A549 (cell line): ENCODE results near the gene SCUBE1. TPM values are rescaled to one million over a fixed set of nuclear protein-coding genes. Genes with fewer than 3 reads are reported as not detected.

ENCODE experiments used
- ATAC-seq, 2 experiments: fragments of 200-7000 bp in 1 of 2; fragments of >200 bp in 1 of 2; cut with Nextera tagmentation in 1 of 2; cut with Tn5 transposase in 1 of 2; 3 replicates each; pipeline versions ENCODE4 v1.8.0 to v1.9.1; 2018 to 2020; ENCODE audit warnings: mild to moderate bottlenecking in 1 of 2, moderate library complexity in 1 of 2
- CTCF ChIA-PET: fragments of 300-600 bp; sonication (Branson Sonifier 250); formaldehyde crosslinking; extraction: SDS; loops from one replicate; lab custom pipeline; 2021; ENCODE audit warnings: antibody characterized with exemption, inconsistent platforms; lab: Yijun Ruan, JAX
- POLR2A ChIA-PET: fragments of 350-600 bp; formaldehyde crosslinking; extraction: SDS; loops from one replicate; lab custom pipeline; 2021; ENCODE audit warnings: antibody characterized with exemption, inconsistent platforms; lab: Yijun Ruan, JAX
- DNase-seq, 2 experiments: peaks; one replicate each; pipeline versions ENCODE4 v3.0.0 to v3.0.0-alpha.2; 2011 to 2016; ENCODE audit warnings: low read depth in 1 of 2, low spot score in 1 of 2
- FAIRE-seq: peaks from 2 replicates; lab custom pipeline; 2011; peaks lifted over from hg19 to GRCh38; lab: Jason Lieb, UNC
- H3K27ac ChIP-seq, 2 experiments: fragments of >200 bp; sonication (Bioruptor Twin); formaldehyde crosslinking; 3 replicates each; pipeline ENCODE4 v1.5.1; 2016 to 2017
- H3K4me1 ChIP-seq: fragments of >200 bp; sonication (Bioruptor Twin); formaldehyde crosslinking; 3 replicates; pipeline ENCODE4 v1.6.1; 2016
- H3K4me2 ChIP-seq: fragments of >200 bp; sonication (Bioruptor Twin); formaldehyde crosslinking; 3 replicates; pipeline ENCODE4 v1.6.1; 2016
- H3K4me3 ChIP-seq: fragments of >200 bp; sonication (Bioruptor Twin); formaldehyde crosslinking; 3 replicates; pipeline ENCODE4 v1.5.1; 2016
- H3K9me3 ChIP-seq: fragments of >200 bp; sonication (Bioruptor Twin); formaldehyde crosslinking; 3 replicates; pipeline ENCODE4 v1.6.1; 2016
- CBX8 ChIP-seq: fragments of 200-600 bp; sonication (generic); IDR thresholded peaks from 2 replicates; pipeline ENCODE4 v1.6.1; 2016
- CEBPB ChIP-seq, 2 experiments: fragments of >200 bp in 1 of 2; sonication (Bioruptor Twin) in 1 of 2; formaldehyde crosslinking in 1 of 2; IDR thresholded peaks; 2 replicates each; pipeline ENCODE4 v1.6.1; 2012 to 2016
- EP300 ChIP-seq, 2 experiments: fragments of >200 bp; sonication (Bioruptor Twin); formaldehyde crosslinking; IDR thresholded peaks; 2 replicates in 1 of 2; 3 replicates in 1 of 2; pipeline ENCODE4 v1.6.1; 2016 to 2017
- GATA3 ChIP-seq: IDR thresholded peaks from 2 replicates; pipeline ENCODE4 v1.6.1; 2012; ENCODE audit warnings: borderline replicate concordance
- HEYL ChIP-seq: fragments of 250-450 bp; sonication (Bioruptor Pico); IDR thresholded peaks from 2 replicates; pipeline ENCODE4 v1.8.0; 2021; ENCODE audit warnings: mild to moderate bottlenecking, moderate library complexity
- HOXA7 ChIP-seq: fragments of 250-450 bp; sonication (Bioruptor Pico); IDR thresholded peaks from 2 replicates; pipeline ENCODE4 v1.5.0; 2020; ENCODE audit warnings: mild to moderate bottlenecking, moderate library complexity
- HOXB13 ChIP-seq: fragments of 250-450 bp; sonication (Bioruptor Pico); IDR thresholded peaks from 2 replicates; pipeline ENCODE4 v1.5.0; 2020; ENCODE audit warnings: low read depth, mild to moderate bottlenecking, moderate library complexity
- JUN ChIP-seq, 2 experiments: fragments of >200 bp; sonication (Bioruptor Twin); formaldehyde crosslinking; IDR thresholded peaks; 2 replicates in 1 of 2; 3 replicates in 1 of 2; pipeline ENCODE4 v1.6.1; 2016 to 2017
- KDM5A ChIP-seq: fragments of 200-600 bp; sonication (generic); IDR thresholded peaks from 2 replicates; pipeline ENCODE4 v1.6.1; 2016; ENCODE audit warnings: antibody characterized with exemption, mild to moderate bottlenecking
- MAX ChIP-seq: IDR thresholded peaks from 2 replicates; pipeline ENCODE4 v1.6.1; 2012
- NFE2L2 ChIP-seq: fragments of 150-350 bp; conservative IDR thresholded peaks from 2 replicates; pipeline ENCODE4 v1.6.1; 2014; ENCODE audit warnings: low read length
- NR3C1 ChIP-seq: fragments of >200 bp; sonication (Bioruptor Twin); formaldehyde crosslinking; IDR thresholded peaks from 3 replicates; pipeline ENCODE4 v1.6.1; 2017
- PBX3 ChIP-seq: IDR thresholded peaks from 2 replicates; pipeline ENCODE4 v1.6.1; 2012
- PHF8 ChIP-seq: fragments of 200-600 bp; sonication (generic); IDR thresholded peaks from 2 replicates; pipeline ENCODE4 v1.6.1; 2016; ENCODE audit warnings: low read depth, mild to moderate bottlenecking, antibody characterized with exemption, moderate library complexity, borderline replicate concordance
- RAD21 ChIP-seq, 2 experiments: fragments of >200 bp in 1 of 2; sonication (Bioruptor Twin) in 1 of 2; formaldehyde crosslinking in 1 of 2; IDR thresholded peaks in 1 of 2; conservative IDR thresholded peaks in 1 of 2; 2 replicates in 1 of 2; 3 replicates in 1 of 2; pipeline ENCODE4 v1.6.1; 2012 to 2018; ENCODE audit warnings: inconsistent platforms in 1 of 2
- RARB ChIP-seq: fragments of 250-450 bp; sonication (Bioruptor Pico); IDR thresholded peaks from 2 replicates; pipeline ENCODE4 v1.8.0; 2021; ENCODE audit warnings: mild to moderate bottlenecking, moderate library complexity
- RCOR1 ChIP-seq: fragments of 150-350 bp; IDR thresholded peaks from 2 replicates; pipeline ENCODE4 v1.6.1; 2014; ENCODE audit warnings: antibody characterized with exemption, low read length, low read depth
- REST ChIP-seq: fragments of 200-600 bp; sonication (generic); IDR thresholded peaks from 2 replicates; pipeline ENCODE4 v1.6.1; 2016; ENCODE audit warnings: antibody characterized with exemption, mild to moderate bottlenecking, moderate library complexity
- ZC3H11A ChIP-seq: fragments of 450-650 bp; IDR thresholded peaks from 2 replicates; pipeline ENCODE4 v1.6.1; 2014; ENCODE audit warnings: antibody characterized with exemption, mild to moderate bottlenecking
- ZNF302 ChIP-seq: fragments of 250-450 bp; sonication (Bioruptor Pico); IDR thresholded peaks from 2 replicates; pipeline ENCODE4 v1.9.0; 2021; ENCODE audit warnings: inconsistent platforms, mild to moderate bottlenecking, moderate library complexity
- ZSCAN20 ChIP-seq: fragments of 250-450 bp; sonication (Bioruptor Pico); IDR thresholded peaks from 2 replicates; pipeline ENCODE4 v1.8.0; 2022; ENCODE audit warnings: mild to moderate bottlenecking, moderate library complexity
- whole genome bisulfite sequencing: methylation state at CpG from one replicate; pipeline ENCODE4 v1.1.6; 2017; ENCODE audit errors: missing lambda C conversion rate; 5-methylcytosine and 5-hydroxymethylcytosine counted together
- polyA plus RNA-seq, 4 experiments: library from polyadenylated mRNA; depleted of rRNA in 3 of 4; stranded (reverse); fragments of >200 nt; fragmentation: RNase III in 1 of 4; extraction: RNeasy Plus Mini Kit Qiagen cat#74134 plus additional on column Dnase treatment in 1 of 4; gene quantifications; 2 replicates in 3 of 4; 3 replicates in 1 of 4; pipeline ENCODE4 v1.2.3, GENCODE V29; 2011 to 2017
- TF ChIP-seq, protein P1 (sequence below): fragments of 250-450 bp; sonication (Bioruptor Pico); IDR thresholded peaks from 2 replicates; pipeline ENCODE4 v1.5.0; 2020; ENCODE audit warnings: low read depth, mild to moderate bottlenecking, moderate library complexity
- TF ChIP-seq, protein P2 (sequence below): fragments of 450-650 bp; IDR thresholded peaks from 2 replicates; pipeline ENCODE4 v1.6.1; 2014; ENCODE audit warnings: antibody characterized with exemption

The SCUBE1 gene
- polyA plus RNA-seq, 2 of the 4 experiments (the other 2 are of a cell fraction) = 0.01 to 0.12 TPM

DNA sequence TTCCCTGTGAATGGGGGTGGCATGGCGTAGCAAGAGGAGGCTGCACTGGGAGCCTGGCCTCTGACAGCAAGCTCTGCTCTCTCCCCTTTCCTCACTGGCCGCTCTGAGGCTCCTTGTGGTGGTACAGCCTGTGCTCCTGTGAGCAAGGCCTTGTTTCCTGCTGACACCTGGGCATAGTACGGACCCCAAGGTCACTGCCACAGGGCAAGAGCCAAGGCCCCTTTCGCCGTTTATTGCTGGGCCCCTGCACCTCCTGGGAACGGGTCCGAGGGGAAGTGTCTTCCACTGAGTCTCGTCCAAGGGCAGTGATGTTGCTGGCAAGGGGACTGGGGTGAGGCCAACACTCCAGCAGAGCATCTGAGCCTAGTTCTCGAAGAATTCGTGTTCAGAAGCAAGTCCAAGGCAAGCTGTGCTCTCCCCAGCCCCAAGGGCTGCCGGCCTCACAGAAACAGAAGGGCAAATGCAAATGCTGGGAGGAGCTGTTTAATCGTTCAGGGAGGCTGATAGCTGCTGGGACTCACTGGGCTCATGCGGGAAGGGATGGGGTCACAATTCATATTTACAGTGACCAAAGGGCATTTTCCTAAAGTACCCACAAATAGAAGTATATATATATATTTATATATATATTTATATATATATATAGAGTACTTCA, 140.3 kb downstream of the SCUBE1 start (continued):
- TF ChIP-seq REST (no peak), CEBPB (IDR thresholded peaks at IDR 0.05) (no peak), RAD21 (conservative IDR thresholded peaks at IDR 0.05 in 1 of 2, IDR thresholded peaks at IDR 0.05 in 1 of 2) (no peak), EP300 (IDR thresholded peaks at IDR 0.05) (no peak), CBX8 (no peak)

GRCh38 chr22:43202326-43202725, 140.8 kb downstream of the SCUBE1 start:
- ChIA-PET POLR2A (no interaction called here), CTCF (interaction anchor here (1.0 to 1.4 kb wide), 2 partner anchors 15 to 20 kb away, joined by 3 read pairs; no protein-coding TSS in a partner anchor)
- 75% methylated on average over 9 of the region's 10 CpGs for WGBS

More at GRCh38 chr22:43202326-43202725, 140.8 kb downstream of the SCUBE1 start:
- Histone ChIP-seq H3K4me3 (no peak overlapping the region), H3K4me1 (no peaks in the 10 kb centered on the region), H3K27ac (no peak overlapping the region), H3K4me2 (no peak overlapping the region), H3K9me3 (no peaks in the 10 kb centered on the region)
- DNase-seq (no peak), ATAC-seq (no peak), FAIRE-seq (no peak)
- no peak for TF ChIP-seq ZC3H11A
- no peak for TF ChIP-seq ZNF302 (CRISPR knock-in tag)
- no peak for TF ChIP-seq PHF8
- TF ChIP-seq GATA3 = no peak
- TF ChIP-seq KDM5A = no peak
- TF ChIP-seq ZSCAN20 (CRISPR knock-in tag) = no peak
- TF ChIP-seq, protein P1, sequence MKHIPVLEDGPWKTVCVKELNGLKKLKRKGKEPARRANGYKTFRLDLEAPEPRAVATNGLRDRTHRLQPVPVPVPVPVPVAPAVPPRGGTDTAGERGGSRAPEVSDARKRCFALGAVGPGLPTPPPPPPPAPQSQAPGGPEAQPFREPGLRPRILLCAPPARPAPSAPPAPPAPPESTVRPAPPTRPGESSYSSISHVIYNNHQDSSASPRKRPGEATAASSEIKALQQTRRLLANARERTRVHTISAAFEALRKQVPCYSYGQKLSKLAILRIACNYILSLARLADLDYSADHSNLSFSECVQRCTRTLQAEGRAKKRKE (CRISPR knock-in tag) = no peak
- no peak for TF ChIP-seq HOXA7 (CRISPR knock-in tag)
- no peak for TF ChIP-seq RARB (CRISPR knock-in tag)
- TF ChIP-seq PBX3 = no peak
- TF ChIP-seq HOXB13 (CRISPR knock-in tag) = no peak
- no peak for TF ChIP-seq MAX
- no peak for TF ChIP-seq RCOR1
- no peak for TF ChIP-seq NR3C1
- TF ChIP-seq JUN (IDR thresholded peaks at IDR 0.05) = no peak
- TF ChIP-seq NFE2L2 = no peak
- no peak for TF ChIP-seq HEYL (CRISPR knock-in tag)
- no peak for TF ChIP-seq EP300 (IDR thresholded peaks at IDR 0.05)
- TF ChIP-seq, protein P2, sequence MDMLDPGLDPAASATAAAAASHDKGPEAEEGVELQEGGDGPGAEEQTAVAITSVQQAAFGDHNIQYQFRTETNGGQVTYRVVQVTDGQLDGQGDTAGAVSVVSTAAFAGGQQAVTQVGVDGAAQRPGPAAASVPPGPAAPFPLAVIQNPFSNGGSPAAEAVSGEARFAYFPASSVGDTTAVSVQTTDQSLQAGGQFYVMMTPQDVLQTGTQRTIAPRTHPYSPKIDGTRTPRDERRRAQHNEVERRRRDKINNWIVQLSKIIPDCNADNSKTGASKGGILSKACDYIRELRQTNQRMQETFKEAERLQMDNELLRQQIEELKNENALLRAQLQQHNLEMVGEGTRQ = no peak
